WTC11 (cell line): ENCODE results near the gene MYBPH.

Experiments
- FOXK1 ChIP-seq: sonication (generic); formaldehyde crosslinking; IDR thresholded peaks from 2 replicates; pipeline ENCODE4 v1.8.0; 2022; ENCODE audit warnings: mild to moderate bottlenecking, moderate library complexity, missing genetic modification reagents
- ZNF671 ChIP-seq: fragments of 250-450 bp; sonication (Bioruptor Pico); IDR thresholded peaks from 2 replicates; pipeline ENCODE4 v1.8.0; 2021; ENCODE audit warnings: mild to moderate bottlenecking
- TF ChIP-seq, protein P1 (sequence below): fragments of 200-600 bp; IDR thresholded peaks from 2 replicates; pipeline ENCODE4 v1.8.0; 2022; ENCODE audit warnings: antibody characterized with exemption
- TF ChIP-seq, protein P2 (sequence below): sonication (generic); formaldehyde crosslinking; IDR thresholded peaks from 2 replicates; pipeline ENCODE4 v1.8.1; 2023; ENCODE audit warnings: mild to moderate bottlenecking, missing genetic modification reagents

GRCh38 chr1:203168991-203169390 is 6.6 kb downstream of the MYBPH start:
- TF ChIP-seq, protein P1, sequence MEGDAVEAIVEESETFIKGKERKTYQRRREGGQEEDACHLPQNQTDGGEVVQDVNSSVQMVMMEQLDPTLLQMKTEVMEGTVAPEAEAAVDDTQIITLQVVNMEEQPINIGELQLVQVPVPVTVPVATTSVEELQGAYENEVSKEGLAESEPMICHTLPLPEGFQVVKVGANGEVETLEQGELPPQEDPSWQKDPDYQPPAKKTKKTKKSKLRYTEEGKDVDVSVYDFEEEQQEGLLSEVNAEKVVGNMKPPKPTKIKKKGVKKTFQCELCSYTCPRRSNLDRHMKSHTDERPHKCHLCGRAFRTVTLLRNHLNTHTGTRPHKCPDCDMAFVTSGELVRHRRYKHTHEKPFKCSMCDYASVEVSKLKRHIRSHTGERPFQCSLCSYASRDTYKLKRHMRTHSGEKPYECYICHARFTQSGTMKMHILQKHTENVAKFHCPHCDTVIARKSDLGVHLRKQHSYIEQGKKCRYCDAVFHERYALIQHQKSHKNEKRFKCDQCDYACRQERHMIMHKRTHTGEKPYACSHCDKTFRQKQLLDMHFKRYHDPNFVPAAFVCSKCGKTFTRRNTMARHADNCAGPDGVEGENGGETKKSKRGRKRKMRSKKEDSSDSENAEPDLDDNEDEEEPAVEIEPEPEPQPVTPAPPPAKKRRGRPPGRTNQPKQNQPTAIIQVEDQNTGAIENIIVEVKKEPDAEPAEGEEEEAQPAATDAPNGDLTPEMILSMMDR, result no peak
- TF ChIP-seq ZNF671, result no peak
- TF ChIP-seq FOXK1 (CRISPR knock-in tag), result no peak
- TF ChIP-seq, protein P2, sequence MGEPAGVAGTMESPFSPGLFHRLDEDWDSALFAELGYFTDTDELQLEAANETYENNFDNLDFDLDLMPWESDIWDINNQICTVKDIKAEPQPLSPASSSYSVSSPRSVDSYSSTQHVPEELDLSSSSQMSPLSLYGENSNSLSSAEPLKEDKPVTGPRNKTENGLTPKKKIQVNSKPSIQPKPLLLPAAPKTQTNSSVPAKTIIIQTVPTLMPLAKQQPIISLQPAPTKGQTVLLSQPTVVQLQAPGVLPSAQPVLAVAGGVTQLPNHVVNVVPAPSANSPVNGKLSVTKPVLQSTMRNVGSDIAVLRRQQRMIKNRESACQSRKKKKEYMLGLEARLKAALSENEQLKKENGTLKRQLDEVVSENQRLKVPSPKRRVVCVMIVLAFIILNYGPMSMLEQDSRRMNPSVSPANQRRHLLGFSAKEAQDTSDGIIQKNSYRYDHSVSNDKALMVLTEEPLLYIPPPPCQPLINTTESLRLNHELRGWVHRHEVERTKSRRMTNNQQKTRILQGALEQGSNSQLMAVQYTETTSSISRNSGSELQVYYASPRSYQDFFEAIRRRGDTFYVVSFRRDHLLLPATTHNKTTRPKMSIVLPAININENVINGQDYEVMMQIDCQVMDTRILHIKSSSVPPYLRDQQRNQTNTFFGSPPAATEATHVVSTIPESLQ (CRISPR knock-in tag), result no peak
